GM19397 (cell line): ENCODE measurements around the gene TCF12.
"Not testable (repeated sequence)": the region's sequence is repeated elsewhere in the genome, so short reads cannot be mapped to it uniquely, and the experiment has no call there.

ENCODE experiments used
- ATAC-seq: cut with Tn5 transposase; IDR thresholded peaks from one replicate; pipeline ENCODE4 v1.9.1; 2021; ENCODE audit warnings: mild to moderate bottlenecking, moderate library complexity; ENCODE audit not compliant: unreplicated experiment

TCF12 gene

DNA sequence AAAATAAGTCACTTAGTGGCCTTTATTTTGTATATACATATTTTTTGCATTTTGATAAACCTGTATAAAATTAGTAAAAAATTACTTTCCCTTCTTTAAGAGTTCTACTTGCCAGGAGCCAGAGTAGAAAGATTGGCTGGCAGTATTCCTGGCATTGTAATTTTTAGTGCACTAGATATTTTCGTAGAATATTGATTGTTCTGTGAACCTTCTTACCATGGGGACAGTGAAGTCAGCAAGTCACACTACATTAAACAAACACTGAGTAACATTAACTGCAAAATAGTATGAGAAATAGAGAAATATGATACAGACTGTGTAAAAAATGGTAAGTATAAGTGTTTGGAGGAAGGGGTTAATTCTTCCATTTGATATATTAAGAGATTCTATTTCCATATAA is 26.0 kb downstream of the TCF12 start:
- no peak for ATAC-seq

DNA sequence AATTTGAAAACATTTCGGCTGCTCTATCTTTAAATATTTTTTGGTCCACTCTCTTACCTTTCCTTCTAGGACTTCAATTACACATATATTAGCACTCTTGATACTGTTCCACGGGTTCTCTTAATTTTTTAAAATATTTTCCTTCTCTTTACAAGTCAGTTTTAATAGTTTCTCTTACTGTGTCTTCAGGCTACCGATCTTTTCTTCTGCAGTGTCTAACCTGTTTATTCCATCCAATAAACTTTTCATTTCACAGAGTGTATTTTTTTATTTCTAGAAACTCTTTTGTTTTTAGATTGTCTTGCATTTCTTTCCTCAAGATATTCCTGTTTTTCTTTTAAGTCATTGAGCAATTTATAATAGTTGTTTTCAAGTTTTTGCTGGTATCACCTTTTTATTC is 27.7 kb downstream of the TCF12 start:
- no peak for ATAC-seq

DNA sequence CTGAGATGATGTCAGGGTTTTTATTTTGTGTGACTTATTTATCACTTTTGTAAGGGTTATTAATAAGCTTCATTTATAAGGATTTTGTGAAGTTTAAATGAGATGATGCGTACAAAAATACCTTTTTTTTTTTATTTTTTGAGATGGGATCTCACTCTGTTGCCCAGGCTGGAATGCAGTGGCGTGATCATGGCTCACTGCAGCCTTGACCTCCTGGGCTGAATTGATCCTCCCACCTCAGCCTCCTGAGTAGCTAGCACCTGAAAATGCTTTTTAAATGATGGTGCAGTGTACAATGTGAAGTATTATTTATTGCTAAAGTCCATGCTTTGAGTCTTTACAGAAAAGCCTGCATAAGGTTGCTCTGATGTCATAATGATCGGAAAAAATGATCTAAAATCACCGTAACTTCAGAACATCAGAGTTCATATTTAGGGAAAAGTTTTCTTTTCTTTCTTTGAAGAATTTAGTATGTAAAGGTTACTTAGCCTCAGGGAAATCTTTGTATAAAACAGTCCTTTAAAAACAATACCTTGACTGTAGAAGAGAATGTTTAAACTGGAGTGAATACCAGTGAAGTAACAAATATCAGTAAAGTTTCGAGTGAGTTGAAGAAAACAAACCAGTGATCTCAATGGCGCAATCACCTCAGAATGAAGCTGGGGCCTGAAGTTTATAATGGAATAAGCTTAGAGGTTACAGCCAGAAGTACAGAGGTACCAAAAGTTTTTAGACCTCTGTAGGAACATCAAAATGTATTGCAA is 29.7 kb downstream of the TCF12 start:
- ATAC-seq: no peak

GRCh38 chr15:56948764-56949101 is 30.3 kb downstream of the TCF12 start:
- ATAC-seq: no peak

- peak; percentile 79 for ATAC-seq
Measured at GRCh38 chr15:56950979-56951378, 32.5 kb downstream of the TCF12 start.

DNA sequence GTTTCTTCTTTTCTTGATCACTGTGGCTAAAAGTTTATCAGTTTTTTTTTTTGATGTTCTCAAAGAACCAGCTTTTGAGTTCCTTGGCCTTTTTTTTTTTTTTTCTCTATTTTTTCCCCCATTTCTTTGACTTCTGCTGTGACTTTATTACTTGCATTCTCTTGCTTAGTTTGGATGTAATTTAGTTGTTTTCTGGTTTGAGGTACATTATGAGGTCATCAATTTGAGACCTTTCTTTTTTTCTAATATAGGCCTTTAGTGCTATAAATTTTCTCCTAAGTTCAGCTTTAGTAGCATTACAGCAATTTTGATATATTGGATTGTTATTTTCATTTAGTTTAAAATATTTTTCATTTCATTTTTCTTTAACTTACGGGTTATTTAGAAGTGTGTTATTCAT is 35.3 kb downstream of the TCF12 start:
- no peak for ATAC-seq

DNA sequence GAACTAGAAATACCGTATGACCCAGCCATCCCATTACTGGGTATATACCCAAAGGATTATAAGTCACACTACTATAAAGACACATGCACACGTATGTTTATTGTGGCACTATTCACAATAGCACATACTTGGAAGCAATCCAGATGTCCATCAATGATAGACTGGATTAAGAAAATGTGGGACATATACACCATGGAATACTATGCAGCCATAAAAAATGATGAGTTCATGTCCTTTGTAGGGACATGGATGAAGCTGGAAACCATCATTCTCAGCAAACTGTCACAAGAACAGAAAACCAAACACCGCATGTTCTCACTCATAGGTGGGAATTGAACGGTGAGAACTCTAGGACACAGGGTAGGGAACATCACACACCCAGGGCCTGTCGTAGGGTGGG is 36.6 kb downstream of the TCF12 start:
- not testable (repeated sequence) for ATAC-seq

DNA sequence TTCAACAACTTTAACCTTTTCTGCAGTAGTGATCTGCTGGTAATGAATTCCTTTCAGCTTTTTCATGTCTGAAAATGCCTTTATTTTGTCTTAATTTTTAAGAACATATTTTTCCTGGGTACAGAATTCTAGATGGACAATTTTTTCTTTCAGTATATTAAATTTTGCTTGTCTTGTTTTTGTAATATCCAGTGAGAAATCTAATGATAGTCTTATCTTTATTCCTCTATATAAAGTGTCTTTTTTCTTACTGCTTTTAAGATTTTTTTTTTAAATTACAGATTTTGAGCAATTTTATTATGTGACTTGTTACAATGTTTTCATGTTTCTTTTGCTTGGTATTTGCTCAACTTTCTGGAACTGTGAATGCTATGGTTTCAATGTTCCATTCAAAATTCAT is 38.1 kb downstream of the TCF12 start:
- no peak for ATAC-seq

- no peak for ATAC-seq
Measured at GRCh38 chr15:56957812-56958406, 39.5 kb downstream of the TCF12 start.

- ATAC-seq: no peak
Measured at GRCh38 chr15:56959318-56959648, 40.8 kb downstream of the TCF12 start.

DNA sequence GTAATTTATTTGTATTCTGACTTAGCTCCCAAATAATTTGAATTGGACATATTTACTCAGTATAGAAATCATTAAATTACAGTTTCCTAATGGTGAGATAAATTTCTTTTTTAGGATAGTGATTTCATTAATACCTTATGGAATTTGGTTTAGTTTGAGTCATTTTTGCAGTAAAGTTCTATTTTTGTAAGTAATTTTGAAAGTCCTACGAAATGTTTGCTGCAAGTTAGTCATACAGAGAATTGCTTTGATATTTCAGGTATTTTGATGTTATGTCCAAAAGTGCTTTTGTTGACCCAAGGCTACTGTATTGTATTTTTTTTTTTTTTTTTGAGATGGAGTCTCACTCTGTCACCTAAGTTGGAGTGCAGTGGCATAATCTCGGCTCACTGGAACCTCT is 41.7 kb downstream of the TCF12 start:
- ATAC-seq: no peak

DNA sequence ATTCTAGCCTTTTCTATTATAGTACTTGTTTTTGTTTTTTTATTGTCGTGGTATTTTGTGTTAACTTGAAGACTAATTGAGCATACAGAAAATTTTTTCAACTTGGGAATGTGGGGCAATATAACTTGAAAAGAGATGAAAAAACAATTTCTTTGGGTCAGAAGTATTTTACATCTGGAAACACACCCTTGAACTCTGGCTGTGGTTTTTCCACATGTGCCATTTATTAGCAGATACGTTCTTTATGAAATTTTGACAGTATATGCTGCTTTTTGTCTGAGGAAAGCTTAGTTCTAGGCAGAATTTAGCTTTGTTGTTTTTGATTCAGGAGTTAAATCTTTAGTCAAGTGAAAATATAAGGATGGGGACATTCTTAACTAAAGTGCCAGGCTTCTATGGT is 44.7 kb downstream of the TCF12 start:
- no peak for ATAC-seq

GRCh38 chr15:56963710-56964109 is 45.3 kb downstream of the TCF12 start:
- ATAC-seq: no peak

DNA sequence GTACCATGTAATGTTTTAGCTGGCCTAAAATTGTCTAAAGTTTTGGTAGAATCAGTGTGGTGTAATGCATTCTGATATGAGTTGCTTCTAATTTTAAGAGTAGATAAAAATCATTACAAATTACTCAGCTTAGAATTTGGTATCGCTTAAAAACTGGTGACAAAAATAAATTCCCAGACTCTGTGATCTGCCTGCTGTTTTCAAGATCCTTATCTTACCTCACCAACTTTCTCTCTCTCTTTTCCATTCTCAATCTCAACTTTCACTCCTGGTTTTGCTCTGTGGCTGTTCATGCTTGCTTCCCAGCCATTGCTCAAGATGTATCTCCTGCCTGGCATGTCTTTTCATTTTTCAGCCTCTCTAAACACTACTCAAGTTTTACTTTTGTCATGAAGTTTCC is 45.7 kb downstream of the TCF12 start:
- no peak for ATAC-seq

- no peak for ATAC-seq
Measured at GRCh38 chr15:56965231-56966013, 47.0 kb downstream of the TCF12 start.

DNA sequence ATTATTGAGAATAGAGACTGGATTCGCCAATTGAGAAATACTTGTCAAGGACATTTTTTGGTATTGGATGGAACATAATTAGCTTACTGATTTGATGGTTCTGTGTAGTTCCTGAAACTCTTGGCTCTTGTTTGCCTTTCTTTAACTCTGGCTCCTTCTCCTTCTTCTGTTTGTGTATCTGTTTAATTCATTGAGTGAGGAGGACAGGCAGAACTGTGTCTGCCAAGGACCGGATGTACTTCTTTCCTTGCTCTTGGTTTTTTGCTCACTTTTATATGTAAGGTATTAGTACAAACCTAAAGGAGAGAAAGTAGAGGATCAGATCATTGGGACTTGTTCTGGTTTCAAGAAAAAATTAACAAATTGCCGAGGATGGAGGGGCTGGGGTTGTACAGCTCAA is 48.9 kb downstream of the TCF12 start:
- ATAC-seq: no peak

DNA sequence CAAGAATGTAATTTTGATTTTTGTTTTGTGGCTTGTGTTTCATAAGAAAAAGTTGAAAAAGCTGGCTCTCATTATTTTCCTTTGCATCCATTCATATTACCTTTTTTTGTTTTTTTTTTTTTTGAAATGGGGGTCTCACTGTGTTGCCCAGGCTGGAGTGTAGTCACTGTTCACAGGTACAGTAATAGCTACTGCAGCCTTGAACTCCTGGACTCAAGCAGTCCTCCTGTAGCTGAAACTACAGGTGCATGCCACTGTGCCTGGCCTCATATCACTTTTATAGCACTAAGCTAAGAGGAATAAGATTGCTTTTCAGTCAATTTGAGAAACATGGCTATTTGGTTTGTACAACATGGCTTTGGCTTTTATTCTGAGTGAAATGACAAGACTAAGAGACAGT is 49.8 kb downstream of the TCF12 start:
- ATAC-seq: no peak

GRCh38 chr15:56968821-56969220 is 50.4 kb downstream of the TCF12 start:
- ATAC-seq: no peak

DNA sequence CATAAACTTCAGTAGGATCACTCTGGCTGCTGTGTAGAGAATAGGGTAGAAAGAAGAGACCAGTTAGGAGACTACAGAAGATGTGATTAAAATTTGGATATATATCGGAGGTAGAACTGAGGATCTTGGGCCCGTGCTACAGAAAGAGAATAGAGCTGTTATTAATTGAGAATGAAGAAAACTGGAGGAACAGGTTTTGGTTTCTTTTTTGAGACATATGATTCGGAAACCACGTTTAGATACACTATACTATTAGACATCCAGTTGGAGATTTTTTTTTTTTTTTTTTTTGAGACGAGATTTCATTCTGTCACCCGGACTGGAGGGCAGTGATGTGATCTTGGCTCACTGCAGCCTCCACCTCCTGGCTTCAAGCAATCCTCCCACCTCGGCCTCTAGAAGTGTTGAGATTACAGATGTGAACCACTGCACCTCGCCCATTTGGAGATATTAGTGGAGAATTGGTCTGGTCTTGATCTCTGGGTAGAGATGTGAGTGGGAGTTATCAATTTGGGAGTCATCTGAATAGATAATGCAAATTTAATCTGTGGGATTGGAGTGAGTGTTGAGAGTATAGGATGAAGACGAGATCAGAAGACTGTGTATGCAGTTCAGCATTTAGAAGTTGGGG is 50.9 kb downstream of the TCF12 start:
- ATAC-seq: no peak

DNA sequence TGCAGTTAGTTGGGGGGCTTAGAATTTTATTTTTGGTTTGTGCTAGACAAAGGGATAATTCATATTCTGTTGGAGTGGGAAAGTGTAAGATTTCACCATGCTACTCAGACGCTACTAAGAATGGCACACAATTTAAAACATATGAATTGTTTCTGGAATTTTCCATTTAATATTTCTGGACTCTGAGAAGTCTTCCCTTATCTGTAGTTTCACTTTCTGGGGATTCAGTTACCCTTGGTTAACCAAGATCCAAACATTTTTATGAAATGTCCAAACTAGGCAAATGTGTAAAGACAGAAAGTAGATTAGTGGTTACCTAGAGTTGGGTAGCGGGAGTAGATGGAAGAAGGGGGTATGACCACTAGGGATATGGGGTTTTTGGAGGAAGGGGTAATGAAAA is 53.1 kb downstream of the TCF12 start:
- ATAC-seq: no peak

GRCh38 chr15:56972016-56972415 is 53.6 kb downstream of the TCF12 start:
- ATAC-seq: no peak

GRCh38 chr15:56972426-56972825 is 54.0 kb downstream of the TCF12 start:
- no peak for ATAC-seq
